Measurements from ENCODE around the gene CALML3.
A peak's percentile ranks its signal among the peaks of the same experiment; 100 is the strongest.

CALML3 gene

GRCh38 chr10:5560817-5561703, 36.3 kb downstream of the CALML3 start:
- ChIA-PET CTCF (no interaction called here), POLR2A (no interaction called here)
- TF ChIP-seq CTCF (IDR thresholded peaks at IDR 0.05; ENCODE audit: insufficient read depth, low read length, missing control alignments): no peak
- no peak for DNase-seq (ENCODE audit: low read depth, low spot score)
- H3K4me3 ChIP-seq (ENCODE audit: low read depth, low read length): no peak overlapping the region

GRCh38 chr10:5561704-5562645, 37.2 kb downstream of the CALML3 start:
- CTCF ChIA-PET: no interaction called here
- DNase-seq (ENCODE audit: low read depth, low spot score): no peak
- H3K4me3 ChIP-seq (ENCODE audit: low read depth, low read length): no peak overlapping the region
- POLR2A ChIA-PET: no interaction called here
- TF ChIP-seq CTCF (IDR thresholded peaks at IDR 0.05; ENCODE audit: insufficient read depth, low read length, missing control alignments): no peak

- DNase-seq (ENCODE audit: low read depth, low spot score): no peak
- ChIA-PET CTCF (interaction anchor here (0.9 to 1.4 kb wide), 2 partner anchors 9 to 60 kb away, joined by 5 read pairs; no protein-coding TSS in a partner anchor), POLR2A (interaction anchor here (0.9 to 1.1 kb wide), 2 partner anchors 31 to 33 kb away, joined by 4 read pairs; no protein-coding TSS in a partner anchor)
- no peak for TF ChIP-seq CTCF (IDR thresholded peaks at IDR 0.05; ENCODE audit: insufficient read depth, low read length, missing control alignments)
- H3K4me3 ChIP-seq (ENCODE audit: low read depth, low read length): no peak overlapping the region
Measured at GRCh38 chr10:5563321-5563961, 38.7 kb downstream of the CALML3 start.

GRCh38 chr10:5563991-5564536, 39.3 kb downstream of the CALML3 start:
- H3K4me3 ChIP-seq (ENCODE audit: low read depth, low read length): no peak overlapping the region
- ChIA-PET POLR2A (interaction anchor here (0.9 to 1.1 kb wide), 2 partner anchors 31 to 32 kb away, joined by 4 read pairs; no protein-coding TSS in a partner anchor), CTCF (interaction anchor here (1.4 kb wide), 1 partner anchor 59 kb away, joined by 5 read pairs; no protein-coding TSS in a partner anchor)
- peak; percentile 21 for DNase-seq (ENCODE audit: low read depth, low spot score)
- TF ChIP-seq CTCF (IDR thresholded peaks at IDR 0.05; ENCODE audit: insufficient read depth, low read length, missing control alignments): no peak

GRCh38 chr10:5564537-5565204, 39.9 kb downstream of the CALML3 start:
- DNase-seq (ENCODE audit: low read depth, low spot score): no peak
- ChIA-PET POLR2A (interaction anchor here (1.1 kb wide), 1 partner anchor 31 kb away, joined by 4 read pairs; no protein-coding TSS in a partner anchor), CTCF (interaction anchor here (1.8 to 1.9 kb wide), 2 partner anchors 58 to 61 kb away, joined by 6 to 10 read pairs; no protein-coding TSS in a partner anchor)
- TF ChIP-seq CTCF (IDR thresholded peaks at IDR 0.05; ENCODE audit: insufficient read depth, low read length, missing control alignments): no peak
- no peak overlapping the region for H3K4me3 ChIP-seq (ENCODE audit: low read depth, low read length)
